ENCODE measurements around the gene TMEM86A.

TMEM86A gene

DNA sequence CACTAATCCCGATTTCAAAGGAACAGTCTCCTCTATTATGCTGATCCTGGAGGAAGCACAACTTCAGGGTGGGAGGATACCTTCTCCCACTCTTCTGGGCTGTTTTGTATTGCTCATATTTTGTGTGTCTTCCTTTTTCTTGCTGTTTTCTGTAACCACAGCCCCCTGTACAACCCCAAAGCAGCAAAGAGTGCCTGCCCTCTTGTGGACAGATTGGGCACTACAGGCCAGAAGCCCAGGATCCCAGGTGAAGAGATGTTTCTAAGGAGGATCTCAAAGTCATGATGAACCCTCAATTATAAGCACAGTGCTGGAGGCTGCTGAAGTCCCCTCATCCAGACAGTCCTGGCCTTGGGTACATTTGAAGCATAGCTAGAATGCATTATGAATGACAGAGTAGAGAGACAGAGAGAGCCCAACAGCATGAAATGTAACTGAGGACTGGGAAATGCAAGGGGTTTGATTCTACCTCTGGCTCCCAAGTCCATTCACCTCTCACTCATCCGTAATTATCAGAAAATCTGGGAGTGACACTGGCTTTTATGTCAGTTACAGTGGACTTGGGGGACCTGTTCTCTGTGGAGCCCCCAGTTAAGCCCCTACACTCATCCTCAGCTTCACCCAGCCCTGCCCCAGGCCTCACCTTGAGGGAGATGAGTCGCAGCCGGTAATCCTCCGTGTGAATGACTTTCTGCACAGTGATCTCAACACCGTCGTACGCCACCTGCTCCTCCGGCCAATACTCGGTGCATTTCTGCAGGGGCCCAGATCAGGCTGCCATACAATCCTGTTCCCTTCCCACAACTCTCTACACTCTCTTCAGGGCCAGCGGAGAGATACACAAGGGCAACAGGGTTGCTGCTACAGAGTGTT, 33.6 kb downstream of the TMEM86A start:
- DNase-seq (ENCODE audit: low read depth in 1 of 2, low spot score in 1 of 2) = peak in 1 of 2 experiments; percentile 40
- TF ChIP-seq, protein P1, sequence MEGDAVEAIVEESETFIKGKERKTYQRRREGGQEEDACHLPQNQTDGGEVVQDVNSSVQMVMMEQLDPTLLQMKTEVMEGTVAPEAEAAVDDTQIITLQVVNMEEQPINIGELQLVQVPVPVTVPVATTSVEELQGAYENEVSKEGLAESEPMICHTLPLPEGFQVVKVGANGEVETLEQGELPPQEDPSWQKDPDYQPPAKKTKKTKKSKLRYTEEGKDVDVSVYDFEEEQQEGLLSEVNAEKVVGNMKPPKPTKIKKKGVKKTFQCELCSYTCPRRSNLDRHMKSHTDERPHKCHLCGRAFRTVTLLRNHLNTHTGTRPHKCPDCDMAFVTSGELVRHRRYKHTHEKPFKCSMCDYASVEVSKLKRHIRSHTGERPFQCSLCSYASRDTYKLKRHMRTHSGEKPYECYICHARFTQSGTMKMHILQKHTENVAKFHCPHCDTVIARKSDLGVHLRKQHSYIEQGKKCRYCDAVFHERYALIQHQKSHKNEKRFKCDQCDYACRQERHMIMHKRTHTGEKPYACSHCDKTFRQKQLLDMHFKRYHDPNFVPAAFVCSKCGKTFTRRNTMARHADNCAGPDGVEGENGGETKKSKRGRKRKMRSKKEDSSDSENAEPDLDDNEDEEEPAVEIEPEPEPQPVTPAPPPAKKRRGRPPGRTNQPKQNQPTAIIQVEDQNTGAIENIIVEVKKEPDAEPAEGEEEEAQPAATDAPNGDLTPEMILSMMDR (IDR thresholded peaks at IDR 0.05; ENCODE audit: insufficient read depth, low read length) = peak; percentile 98
- TF ChIP-seq POLR2AphosphoS5 (IDR thresholded peaks at IDR 0.05; ENCODE audit: low read depth) = no peak
- H3K27ac ChIP-seq (replicated peaks) = no peak overlapping the region
- H3K4me3 ChIP-seq (replicated peaks; ENCODE audit: insufficient read depth, low read length) = no peak overlapping the region
- peaks cover 2% of the 10 kb centered on the region for H3K27me3 ChIP-seq (ENCODE audit: insufficient read depth, poor library complexity, severe bottlenecking)

DNA sequence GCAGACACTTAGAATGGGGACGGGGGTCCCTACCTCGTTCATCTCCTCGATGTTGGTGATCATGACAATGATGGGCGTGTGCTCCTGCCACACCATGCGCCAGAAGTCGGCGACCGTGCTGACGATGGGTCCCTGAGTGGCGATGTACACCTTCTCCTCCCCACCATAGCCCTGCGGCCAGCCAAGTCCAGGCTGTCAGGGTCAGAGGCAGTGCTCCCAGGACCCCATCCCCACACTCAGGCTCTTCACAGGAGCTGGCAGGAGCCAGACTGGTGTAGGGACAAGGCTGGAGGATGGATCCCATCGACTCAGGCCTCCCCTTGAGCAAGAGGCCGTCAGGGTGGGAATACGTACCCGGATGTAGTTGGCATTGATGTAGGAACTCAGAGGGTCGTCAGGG, 34.6 kb downstream of the TMEM86A start:
- DNase-seq (ENCODE audit: low read depth in 1 of 2, low spot score in 1 of 2) = no peak
- no peak overlapping the region for H3K27ac ChIP-seq (replicated peaks)
- no peaks in the 10 kb centered on the region for H3K27me3 ChIP-seq (ENCODE audit: insufficient read depth, poor library complexity, severe bottlenecking)
- H3K4me3 ChIP-seq (replicated peaks; ENCODE audit: insufficient read depth, low read length) = no peak overlapping the region
- no peak for TF ChIP-seq SPI1 (IDR thresholded peaks at IDR 0.05; ENCODE audit: borderline replicate concordance, low read depth)
- TF ChIP-seq POLR2AphosphoS5 (IDR thresholded peaks at IDR 0.05; ENCODE audit: low read depth) = no peak
- TF ChIP-seq, protein P2, sequence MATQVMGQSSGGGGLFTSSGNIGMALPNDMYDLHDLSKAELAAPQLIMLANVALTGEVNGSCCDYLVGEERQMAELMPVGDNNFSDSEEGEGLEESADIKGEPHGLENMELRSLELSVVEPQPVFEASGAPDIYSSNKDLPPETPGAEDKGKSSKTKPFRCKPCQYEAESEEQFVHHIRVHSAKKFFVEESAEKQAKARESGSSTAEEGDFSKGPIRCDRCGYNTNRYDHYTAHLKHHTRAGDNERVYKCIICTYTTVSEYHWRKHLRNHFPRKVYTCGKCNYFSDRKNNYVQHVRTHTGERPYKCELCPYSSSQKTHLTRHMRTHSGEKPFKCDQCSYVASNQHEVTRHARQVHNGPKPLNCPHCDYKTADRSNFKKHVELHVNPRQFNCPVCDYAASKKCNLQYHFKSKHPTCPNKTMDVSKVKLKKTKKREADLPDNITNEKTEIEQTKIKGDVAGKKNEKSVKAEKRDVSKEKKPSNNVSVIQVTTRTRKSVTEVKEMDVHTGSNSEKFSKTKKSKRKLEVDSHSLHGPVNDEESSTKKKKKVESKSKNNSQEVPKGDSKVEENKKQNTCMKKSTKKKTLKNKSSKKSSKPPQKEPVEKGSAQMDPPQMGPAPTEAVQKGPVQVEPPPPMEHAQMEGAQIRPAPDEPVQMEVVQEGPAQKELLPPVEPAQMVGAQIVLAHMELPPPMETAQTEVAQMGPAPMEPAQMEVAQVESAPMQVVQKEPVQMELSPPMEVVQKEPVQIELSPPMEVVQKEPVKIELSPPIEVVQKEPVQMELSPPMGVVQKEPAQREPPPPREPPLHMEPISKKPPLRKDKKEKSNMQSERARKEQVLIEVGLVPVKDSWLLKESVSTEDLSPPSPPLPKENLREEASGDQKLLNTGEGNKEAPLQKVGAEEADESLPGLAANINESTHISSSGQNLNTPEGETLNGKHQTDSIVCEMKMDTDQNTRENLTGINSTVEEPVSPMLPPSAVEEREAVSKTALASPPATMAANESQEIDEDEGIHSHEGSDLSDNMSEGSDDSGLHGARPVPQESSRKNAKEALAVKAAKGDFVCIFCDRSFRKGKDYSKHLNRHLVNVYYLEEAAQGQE (IDR thresholded peaks at IDR 0.05; ENCODE audit: insufficient replicate concordance, low read depth) = no peak
- no peak for TF ChIP-seq GABPA (IDR thresholded peaks at IDR 0.05; ENCODE audit: low read depth)
- TF ChIP-seq, protein P1 (IDR thresholded peaks at IDR 0.05; ENCODE audit: insufficient read depth, low read length) = no peak

DNA sequence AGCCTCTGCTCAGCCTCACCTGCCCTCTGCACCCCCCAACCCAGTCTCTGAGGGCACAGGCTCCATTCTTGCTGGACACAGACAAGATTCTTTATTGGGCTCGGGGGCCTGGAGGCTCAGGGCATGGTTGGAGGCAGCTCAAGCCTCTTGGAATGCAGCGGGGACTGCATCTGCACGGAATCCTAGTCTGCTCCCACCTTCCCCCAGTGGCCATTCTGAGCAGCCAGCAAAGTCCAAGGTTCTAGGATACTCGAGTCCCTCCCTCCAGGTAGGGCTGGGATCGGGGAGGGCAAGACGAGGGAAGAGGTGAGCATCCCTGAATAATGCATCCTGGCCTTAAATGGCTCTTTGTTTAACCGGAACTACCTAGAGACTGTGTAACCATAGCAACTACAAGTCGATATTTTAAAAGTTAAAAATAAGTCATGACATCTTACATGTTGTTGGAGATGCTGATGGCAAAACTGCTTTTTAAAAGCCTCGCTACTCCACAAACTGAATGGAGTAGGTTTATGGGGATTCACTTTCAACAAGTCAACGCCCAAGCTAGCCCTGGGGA, 38.1 kb downstream of the TMEM86A start:
- H3K4me3 ChIP-seq (replicated peaks; ENCODE audit: insufficient read depth, low read length) = no peak overlapping the region
- DNase-seq (ENCODE audit: low read depth in 1 of 2, low spot score in 1 of 2) = no peak
- no peaks in the 10 kb centered on the region for H3K27me3 ChIP-seq (ENCODE audit: insufficient read depth, poor library complexity, severe bottlenecking)
- no peak for TF ChIP-seq POLR2AphosphoS5 (IDR thresholded peaks at IDR 0.05; ENCODE audit: low read depth)
- TF ChIP-seq, protein P1 (IDR thresholded peaks at IDR 0.05; ENCODE audit: insufficient read depth, low read length) = no peak
- TF ChIP-seq, protein P2 (IDR thresholded peaks at IDR 0.05; ENCODE audit: insufficient replicate concordance, low read depth) = no peak
- TF ChIP-seq SPI1 (IDR thresholded peaks at IDR 0.05; ENCODE audit: borderline replicate concordance, low read depth) = no peak
- TF ChIP-seq GABPA (IDR thresholded peaks at IDR 0.05; ENCODE audit: low read depth) = no peak
- no peak overlapping the region for H3K27ac ChIP-seq (replicated peaks)
